Vagina (tissue), 2 donors: ENCODE results near the gene SARDH.

Experiments used
- POLR2AphosphoS5 ChIP-seq, 2 donors: sonication (generic); formaldehyde crosslinking; IDR thresholded peaks; one replicate each; pipeline ENCODE4 v1.9.0; 2017; ENCODE audit warnings: antibody characterized with exemption in 2 of 2, mild to moderate bottlenecking in 2 of 2, low read depth in 1 of 2; ENCODE audit not compliant: insufficient read depth in 1 of 2
- TF ChIP-seq, protein P1 (sequence below), 3 experiments: fragments of 450-650 bp in 2 of 3; fragments of 200-600 bp in 1 of 3; sonication (generic) in 1 of 3; IDR thresholded peaks; one replicate each; pipeline ENCODE4 v1.5.1; 2017 to 2019; ENCODE audit warnings: antibody characterized with exemption in 3 of 3, mild to moderate bottlenecking in 2 of 3, moderate library complexity in 2 of 3

DNA sequence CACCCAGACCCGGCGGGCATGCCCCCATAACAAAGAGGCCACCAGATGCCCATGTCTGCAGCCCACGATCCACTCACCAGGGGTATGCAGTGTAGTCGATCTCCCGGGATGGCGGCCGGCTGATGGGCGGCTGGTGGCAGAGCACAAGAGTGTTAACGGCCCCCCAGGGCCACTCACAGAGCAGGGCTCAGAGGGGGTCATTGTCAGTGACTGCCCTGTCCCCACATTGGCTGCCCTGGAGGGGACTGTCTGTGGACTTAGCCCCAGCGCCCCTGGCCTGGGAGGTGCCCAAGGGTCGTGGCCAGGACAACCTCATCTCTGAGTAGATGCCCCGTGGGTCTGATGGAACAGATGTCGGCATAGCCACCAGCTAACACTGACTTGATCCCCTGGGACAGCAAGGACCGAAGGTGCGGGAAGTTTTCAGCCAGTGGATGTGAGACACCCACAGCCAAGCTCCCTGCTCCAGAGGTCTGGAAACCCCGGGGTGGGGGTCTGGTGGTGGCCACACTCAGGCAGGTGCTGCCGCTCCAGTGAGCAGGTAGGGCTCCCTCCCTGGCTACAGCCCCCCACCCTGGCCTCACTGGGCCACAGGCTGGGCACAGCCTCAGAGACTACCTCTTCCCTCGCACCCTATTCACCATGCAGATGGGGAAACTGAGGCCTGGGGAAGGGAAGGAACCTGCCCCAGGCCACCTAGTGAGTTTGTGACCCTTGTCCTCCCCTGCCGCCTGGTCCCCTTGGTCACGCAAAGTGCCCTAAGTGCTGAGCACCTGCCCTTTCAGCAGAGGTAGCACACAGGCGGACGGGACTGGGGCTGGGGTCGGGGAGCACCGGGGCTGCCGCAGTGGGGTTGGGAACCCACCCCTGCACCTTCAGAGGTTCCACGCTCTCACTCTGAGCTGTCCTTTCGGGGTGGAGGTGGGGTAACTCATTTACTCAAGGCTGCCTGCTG is 38.1 kb upstream of the SARDH start:
- TF ChIP-seq, protein P1, sequence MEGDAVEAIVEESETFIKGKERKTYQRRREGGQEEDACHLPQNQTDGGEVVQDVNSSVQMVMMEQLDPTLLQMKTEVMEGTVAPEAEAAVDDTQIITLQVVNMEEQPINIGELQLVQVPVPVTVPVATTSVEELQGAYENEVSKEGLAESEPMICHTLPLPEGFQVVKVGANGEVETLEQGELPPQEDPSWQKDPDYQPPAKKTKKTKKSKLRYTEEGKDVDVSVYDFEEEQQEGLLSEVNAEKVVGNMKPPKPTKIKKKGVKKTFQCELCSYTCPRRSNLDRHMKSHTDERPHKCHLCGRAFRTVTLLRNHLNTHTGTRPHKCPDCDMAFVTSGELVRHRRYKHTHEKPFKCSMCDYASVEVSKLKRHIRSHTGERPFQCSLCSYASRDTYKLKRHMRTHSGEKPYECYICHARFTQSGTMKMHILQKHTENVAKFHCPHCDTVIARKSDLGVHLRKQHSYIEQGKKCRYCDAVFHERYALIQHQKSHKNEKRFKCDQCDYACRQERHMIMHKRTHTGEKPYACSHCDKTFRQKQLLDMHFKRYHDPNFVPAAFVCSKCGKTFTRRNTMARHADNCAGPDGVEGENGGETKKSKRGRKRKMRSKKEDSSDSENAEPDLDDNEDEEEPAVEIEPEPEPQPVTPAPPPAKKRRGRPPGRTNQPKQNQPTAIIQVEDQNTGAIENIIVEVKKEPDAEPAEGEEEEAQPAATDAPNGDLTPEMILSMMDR (IDR thresholded peaks at IDR 0.05), result no peak
- no peak for TF ChIP-seq POLR2AphosphoS5 (IDR thresholded peaks at IDR 0.05; ENCODE audit: insufficient read depth in 1 of 2, low read depth in 1 of 2)
